Central memory CD8-positive, alpha-beta T cell (primary cell): ENCODE results near the gene CCDC92.
A peak's percentile ranks its signal among the peaks of the same experiment; 100 is the strongest.
"Not testable (repeated sequence)": the region's sequence is repeated elsewhere in the genome, so short reads cannot be mapped to it uniquely, and the experiment has no call there.

Source experiments
- ATAC-seq: fragments of 150-1000 bp; cut with Tn5 transposase; replicated peaks from 2 replicates; pipeline ENCODE4 v1.10.0; 2022; ENCODE audit warnings: mild to moderate bottlenecking, moderate FRiP score, moderate number of reproducible peaks; ENCODE audit not compliant: poor library complexity, severe bottlenecking; ENCODE audit errors: extremely low read depth
- DNase-seq, 2 donors: peaks; one replicate each; pipeline ENCODE4 v3.0.0; 2021; ENCODE audit warnings: low spot score in 2 of 2
- H3K27ac Mint-ChIP-seq: one replicate; pipeline ENCODE4 v1.8.0; 2022; ENCODE audit warnings: low read depth, mild to moderate bottlenecking, moderate library complexity, mixed read lengths
- H3K27me3 Mint-ChIP-seq: one replicate; pipeline ENCODE4 v1.8.0; 2022; ENCODE audit warnings: mixed read lengths
- H3K36me3 Mint-ChIP-seq: one replicate; pipeline ENCODE4 v1.8.0; 2022; ENCODE audit warnings: mild to moderate bottlenecking, moderate library complexity, mixed read lengths; ENCODE audit not compliant: insufficient read depth
- H3K4me1 Mint-ChIP-seq: one replicate; pipeline ENCODE4 v1.8.0; 2022; ENCODE audit warnings: mixed read lengths
- H3K4me3 Mint-ChIP-seq: one replicate; pipeline ENCODE4 v1.8.0; 2022; ENCODE audit warnings: mild to moderate bottlenecking, moderate library complexity, mixed read lengths
- H3K9me3 Mint-ChIP-seq: one replicate; pipeline ENCODE4 v1.8.0; 2022; ENCODE audit warnings: mixed read lengths

The CCDC92 gene

GRCh38 chr12:123948796-123949769 lies 23.5 kb downstream of the CCDC92 start:
- Mint-ChIP-seq H3K9me3 (no peaks in the 10 kb centered on the region), H3K4me3 (no peak overlapping the region), H3K36me3 (peaks cover 4% of the 10 kb centered on the region), H3K27me3 (no peaks in the 10 kb centered on the region), H3K27ac (no peak overlapping the region), H3K4me1 (peaks cover 21% of the 10 kb centered on the region)
- ATAC-seq: no peak
- no peak for DNase-seq

DNA sequence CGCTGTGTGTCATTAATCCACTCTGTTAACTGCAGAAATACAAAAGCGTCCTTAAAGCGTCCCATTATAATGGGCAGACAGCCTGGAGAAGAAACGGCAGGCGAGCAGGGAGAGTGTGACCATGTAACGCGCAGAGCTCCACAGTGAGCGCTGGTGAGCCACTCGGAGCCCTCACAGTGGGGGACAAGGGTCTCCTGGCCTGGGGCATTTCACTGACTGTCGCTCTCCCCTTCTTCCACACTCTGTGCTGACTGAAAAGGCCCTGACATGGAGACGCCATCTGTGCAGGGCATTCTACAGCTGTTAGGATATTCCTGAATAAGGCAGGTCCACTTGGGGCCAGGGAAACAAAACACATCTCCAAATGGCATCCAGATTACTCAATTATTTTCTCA lies 24.2 kb downstream of the CCDC92 start:
- Mint-ChIP-seq H3K9me3 (no peaks in the 10 kb centered on the region), H3K36me3 (peaks cover 4% of the 10 kb centered on the region), H3K4me1 (peaks cover 21% of the 10 kb centered on the region), H3K27ac (no peak overlapping the region), H3K27me3 (no peaks in the 10 kb centered on the region), H3K4me3 (no peak overlapping the region)
- ATAC-seq (no peak), DNase-seq (no peak)

DNA sequence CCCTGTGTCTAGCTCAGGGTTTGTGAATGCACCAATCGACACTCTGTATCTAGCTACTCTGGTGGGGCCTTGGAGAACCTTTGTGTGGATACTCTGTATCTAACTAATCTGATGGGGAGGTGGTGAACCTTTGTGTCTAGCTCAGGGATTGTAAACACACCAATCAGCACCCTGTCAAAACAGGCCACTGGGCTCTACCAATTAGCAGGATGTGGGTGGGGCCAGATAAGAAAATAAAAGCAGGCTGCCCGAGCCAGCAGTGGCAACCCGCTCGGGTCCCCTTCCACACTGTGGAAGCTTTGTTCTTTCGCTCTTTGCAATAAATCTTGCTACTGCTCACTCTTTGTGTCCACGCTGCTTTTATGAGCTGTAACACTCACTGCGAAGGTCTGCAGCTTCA lies 25.1 kb downstream of the CCDC92 start:
- H3K27ac Mint-ChIP-seq, DNase-seq, ATAC-seq, H3K9me3 Mint-ChIP-seq, H3K27me3 Mint-ChIP-seq, H3K36me3 Mint-ChIP-seq, H3K4me3 Mint-ChIP-seq: not testable (repeated sequence)
- peaks cover 21% of the 10 kb centered on the region for H3K4me1 Mint-ChIP-seq

DNA sequence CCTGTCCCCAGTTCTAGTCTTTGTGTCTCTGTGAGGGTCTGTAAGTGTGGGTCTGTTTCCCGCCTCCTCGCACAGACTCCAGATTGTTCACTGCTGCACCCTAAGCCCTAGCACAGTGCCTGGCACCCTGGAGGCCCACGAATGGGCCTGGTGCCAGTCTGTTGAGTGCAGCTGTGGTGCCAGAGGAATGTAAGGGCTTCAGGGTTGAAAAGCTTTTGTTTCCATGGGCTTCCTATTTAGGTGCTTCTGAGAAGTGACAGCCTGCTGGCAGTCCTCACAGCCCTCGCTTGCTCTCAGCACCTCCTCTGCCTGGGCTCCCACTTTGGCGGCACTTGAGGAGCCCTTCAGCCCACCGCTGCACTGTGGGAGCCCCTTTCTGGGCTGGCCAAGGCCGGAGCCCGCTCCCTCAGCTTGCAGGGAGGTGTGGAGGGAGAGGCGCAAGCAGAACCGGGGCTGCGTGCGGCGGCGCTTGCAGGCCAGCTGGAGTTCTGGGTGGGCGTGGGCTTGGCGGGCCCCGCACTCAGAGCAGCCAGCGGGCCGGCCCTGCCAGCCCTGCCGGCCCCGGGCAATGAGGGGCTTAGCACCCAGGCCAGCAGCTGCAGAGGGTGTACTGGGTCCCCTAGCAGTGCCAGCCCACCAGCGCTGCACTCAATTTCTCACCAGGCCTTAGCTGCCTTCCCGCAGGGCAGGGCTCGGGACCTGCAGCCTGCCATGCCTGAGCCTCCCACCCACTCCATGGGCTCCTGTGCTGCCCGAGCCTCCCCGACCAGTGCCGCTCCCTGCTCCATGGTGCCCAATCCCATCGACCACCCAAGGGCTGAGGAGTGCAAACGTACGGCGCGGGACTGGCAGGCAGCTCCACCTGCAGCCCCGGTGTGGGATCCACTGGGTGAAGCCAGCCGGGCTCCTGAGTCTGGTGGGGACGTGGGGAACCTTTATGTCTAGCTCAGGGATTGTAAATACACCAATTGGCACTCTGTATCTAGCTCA lies 25.8 kb downstream of the CCDC92 start:
- Mint-ChIP-seq H3K27ac (peak overlapping the region; percentile 59), H3K4me1 (peaks cover 21% of the 10 kb centered on the region)
- H3K36me3 Mint-ChIP-seq, H3K9me3 Mint-ChIP-seq, H3K4me3 Mint-ChIP-seq, H3K27me3 Mint-ChIP-seq, DNase-seq, ATAC-seq: not testable (repeated sequence)

GRCh38 chr12:123946152-123946515 lies 26.5 kb downstream of the CCDC92 start:
- no peak overlapping the region for H3K4me3 Mint-ChIP-seq
- H3K27me3 Mint-ChIP-seq: no peaks in the 10 kb centered on the region
- DNase-seq (no peak), ATAC-seq (no peak)
- H3K27ac Mint-ChIP-seq: peak overlapping the region; percentile 59
- H3K4me1 Mint-ChIP-seq: peaks cover 20% of the 10 kb centered on the region
- H3K9me3 Mint-ChIP-seq: no peaks in the 10 kb centered on the region
- peaks cover 4% of the 10 kb centered on the region for H3K36me3 Mint-ChIP-seq

DNA sequence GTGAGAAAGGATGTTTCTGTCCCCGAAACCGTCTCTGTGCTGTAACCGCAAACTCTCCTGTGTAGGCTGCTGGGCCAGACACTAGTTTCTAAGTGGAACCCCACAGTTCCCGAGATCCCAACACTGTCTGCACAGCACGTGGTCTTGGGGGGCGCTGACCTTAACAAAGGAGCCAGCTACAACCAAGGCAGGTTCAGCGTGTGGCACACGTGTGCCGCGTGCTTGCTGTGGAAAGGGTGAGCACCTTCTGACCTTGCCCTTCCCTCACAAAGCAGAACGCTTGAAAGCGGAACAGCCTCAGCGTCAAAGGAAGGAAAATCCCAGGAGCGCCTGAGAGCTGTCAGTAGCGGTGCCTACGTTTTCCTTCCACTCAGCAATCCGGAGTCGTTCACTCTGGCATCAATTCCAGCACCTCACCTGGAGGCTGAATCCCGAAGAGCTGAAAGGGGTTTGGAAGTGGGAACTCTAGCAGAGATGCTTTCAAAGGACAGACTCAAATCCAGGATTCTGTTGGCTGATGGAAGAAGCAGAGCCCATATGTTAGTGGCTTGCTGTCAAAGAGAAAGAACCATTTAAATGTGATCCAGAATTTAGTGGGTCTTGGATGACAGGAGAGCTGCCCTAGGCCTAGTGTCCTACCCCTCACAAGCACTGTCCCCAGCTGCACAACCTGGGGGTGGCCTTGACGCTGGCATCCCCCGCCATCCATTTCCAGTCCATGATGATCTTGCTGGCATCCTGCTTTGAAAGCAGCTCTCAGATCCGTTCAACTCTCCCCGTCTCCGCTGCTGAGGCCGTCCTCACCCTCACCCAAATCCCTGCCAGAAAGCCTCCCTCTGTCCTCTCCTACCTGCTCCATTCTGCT lies 27.1 kb downstream of the CCDC92 start:
- Mint-ChIP-seq H3K4me3 (no peak overlapping the region), H3K4me1 (peaks cover 14% of the 10 kb centered on the region), H3K27ac (peak overlapping the region; percentile 59), H3K36me3 (peaks cover 4% of the 10 kb centered on the region), H3K9me3 (no peaks in the 10 kb centered on the region), H3K27me3 (no peaks in the 10 kb centered on the region)
- no peak for ATAC-seq
- no peak for DNase-seq

DNA sequence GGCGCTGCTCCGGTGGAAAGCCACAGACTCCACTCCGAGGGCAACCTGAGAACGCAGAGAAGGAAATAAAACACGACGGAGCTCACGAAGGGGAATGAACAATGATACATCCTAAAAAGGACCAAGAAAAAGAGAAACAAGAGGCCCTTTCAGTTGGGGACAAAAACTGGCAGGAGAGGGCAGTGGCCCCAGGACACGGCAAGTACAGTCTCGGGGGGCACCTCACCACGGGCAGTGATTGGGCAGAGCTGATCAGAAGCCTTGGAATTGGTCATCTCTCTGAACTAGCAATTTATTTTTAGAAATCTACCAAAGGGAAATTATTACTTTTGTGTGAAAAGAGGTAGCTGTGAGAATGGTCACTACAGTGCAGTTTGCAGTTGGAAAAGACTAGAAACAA lies 27.9 kb downstream of the CCDC92 start:
- Mint-ChIP-seq H3K27ac (no peak overlapping the region), H3K4me1 (peaks cover 14% of the 10 kb centered on the region), H3K27me3 (no peaks in the 10 kb centered on the region), H3K9me3 (no peaks in the 10 kb centered on the region), H3K4me3 (no peak overlapping the region), H3K36me3 (peaks cover 4% of the 10 kb centered on the region)
- DNase-seq (no peak), ATAC-seq (no peak)

DNA sequence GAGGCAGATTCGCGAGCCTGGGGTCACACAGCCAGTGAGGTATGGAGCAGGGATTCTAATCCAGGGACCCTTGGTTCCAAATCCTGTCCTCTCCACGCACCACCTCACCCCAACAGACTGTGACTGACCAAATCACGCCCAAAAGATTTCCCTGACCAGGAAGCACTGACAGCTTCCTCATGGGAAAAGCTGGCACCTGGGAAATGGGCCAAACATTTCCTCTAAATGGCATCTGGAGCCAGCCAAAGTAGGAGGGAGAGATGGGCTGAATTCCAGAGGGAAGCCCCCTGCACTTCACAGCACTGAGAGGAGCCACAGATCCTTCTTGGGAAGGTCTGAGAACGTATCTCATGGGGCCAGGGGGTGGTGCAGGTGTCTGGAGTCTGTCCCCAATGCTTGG lies 28.8 kb downstream of the CCDC92 start:
- Mint-ChIP-seq H3K27me3 (no peaks in the 10 kb centered on the region), H3K27ac (no peak overlapping the region), H3K4me1 (peaks cover 17% of the 10 kb centered on the region), H3K9me3 (no peaks in the 10 kb centered on the region), H3K4me3 (no peak overlapping the region), H3K36me3 (peaks cover 5% of the 10 kb centered on the region)
- ATAC-seq (no peak), DNase-seq (no peak)

DNA sequence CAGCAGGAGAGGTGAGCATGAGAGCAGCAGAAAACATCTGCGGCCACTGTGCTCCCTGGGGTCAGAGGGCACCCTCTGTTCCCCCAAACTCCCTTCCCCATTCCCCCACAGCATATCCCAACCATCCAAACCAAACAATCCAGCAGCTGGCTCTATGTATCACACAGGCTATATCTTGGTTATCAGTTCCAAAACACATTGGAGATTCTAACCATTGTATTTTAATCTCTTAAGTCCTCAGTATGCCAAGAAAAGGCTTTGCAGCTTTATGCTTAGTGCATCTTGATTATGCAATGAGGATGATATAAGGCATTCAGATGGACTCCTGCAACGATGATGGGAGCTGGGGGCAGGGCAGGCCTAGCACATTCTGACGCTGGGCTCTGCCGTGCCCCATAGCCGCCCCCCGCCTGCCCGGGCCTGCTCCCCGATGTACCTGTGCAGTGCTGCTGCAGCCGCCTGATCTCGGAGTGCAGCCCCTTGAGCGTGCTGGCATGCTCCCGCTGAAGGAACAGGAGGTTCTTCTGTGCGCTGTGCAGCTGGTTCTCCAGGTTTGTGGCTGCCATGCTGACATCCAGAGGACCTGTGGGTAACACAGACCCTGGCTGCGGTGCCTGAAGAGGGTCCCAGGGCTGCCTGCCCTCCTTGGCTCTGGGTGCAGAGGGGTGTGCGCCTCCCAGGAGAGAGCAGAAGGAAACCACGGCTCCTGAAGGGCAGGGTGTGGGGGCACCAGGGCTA lies 29.6 kb downstream of the CCDC92 start:
- H3K27ac Mint-ChIP-seq: peak overlapping the region; percentile 25
- no peaks in the 10 kb centered on the region for H3K27me3 Mint-ChIP-seq
- no peaks in the 10 kb centered on the region for H3K9me3 Mint-ChIP-seq
- no peak for DNase-seq
- no peak overlapping the region for H3K4me3 Mint-ChIP-seq
- peaks cover 21% of the 10 kb centered on the region for H3K4me1 Mint-ChIP-seq
- no peak for ATAC-seq
- H3K36me3 Mint-ChIP-seq: peaks cover 5% of the 10 kb centered on the region

DNA sequence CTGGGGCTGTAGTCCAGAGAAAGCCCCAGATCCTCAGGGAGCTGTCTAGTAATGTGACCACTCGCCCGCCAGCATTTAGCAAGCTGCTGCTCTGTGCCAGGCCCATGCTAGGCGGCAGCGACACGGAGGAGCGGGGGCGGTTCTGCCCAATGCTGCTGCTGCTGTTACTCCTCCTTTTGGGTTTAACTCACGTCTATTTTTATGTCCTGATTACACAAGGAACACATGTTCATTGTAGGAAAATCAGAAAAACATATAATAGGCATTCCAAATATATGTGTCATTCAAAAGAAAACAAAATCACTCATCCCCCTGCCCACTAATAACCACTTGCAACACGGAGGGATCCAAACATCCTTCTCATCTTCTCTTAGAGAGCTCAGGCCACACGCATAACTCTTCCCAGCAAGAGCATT lies 30.4 kb downstream of the CCDC92 start:
- Mint-ChIP-seq H3K36me3 (peaks cover 5% of the 10 kb centered on the region), H3K4me1 (peaks cover 29% of the 10 kb centered on the region), H3K27me3 (no peaks in the 10 kb centered on the region), H3K27ac (no peak overlapping the region), H3K9me3 (no peaks in the 10 kb centered on the region), H3K4me3 (no peak overlapping the region)
- ATAC-seq (no peak), DNase-seq (no peak)

DNA sequence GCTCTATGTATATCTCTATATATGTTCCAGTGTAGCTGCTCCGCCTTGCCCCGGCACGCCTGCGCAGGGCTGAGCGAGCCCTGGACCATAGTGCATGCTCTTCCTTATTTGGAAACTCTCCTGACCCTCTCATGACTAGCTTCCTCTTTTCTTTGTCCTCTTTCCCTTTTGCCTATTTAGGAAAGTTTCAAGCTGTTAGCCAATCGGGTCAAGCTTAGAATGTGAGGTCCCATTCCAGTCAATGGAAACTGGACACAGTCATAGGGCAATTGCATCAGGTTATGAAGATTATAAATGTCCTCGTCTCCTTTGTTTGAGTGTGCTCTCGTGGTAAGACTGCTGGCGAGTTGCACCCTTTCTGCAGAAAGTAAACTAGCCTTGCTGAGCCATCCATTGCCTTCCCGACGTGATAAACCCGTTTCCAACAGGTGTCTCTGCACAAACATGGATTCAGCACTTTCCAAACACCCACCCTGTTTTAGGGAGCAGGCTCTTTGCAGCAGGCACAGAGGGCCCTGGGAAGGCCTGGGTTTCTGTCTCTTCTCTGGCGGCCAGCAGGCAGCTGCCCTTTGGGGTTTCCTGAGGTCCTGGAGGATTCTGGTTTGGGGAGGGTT lies 30.9 kb downstream of the CCDC92 start:
- DNase-seq (no peak), ATAC-seq (no peak)
- H3K4me3 Mint-ChIP-seq: no peak overlapping the region
- no peak overlapping the region for H3K27ac Mint-ChIP-seq
- peaks cover 5% of the 10 kb centered on the region for H3K36me3 Mint-ChIP-seq
- no peaks in the 10 kb centered on the region for H3K27me3 Mint-ChIP-seq
- H3K9me3 Mint-ChIP-seq: no peaks in the 10 kb centered on the region
- peaks cover 30% of the 10 kb centered on the region for H3K4me1 Mint-ChIP-seq
